ENCODE measurements around the gene RHCE.
"Not testable (repeated sequence)": the region's sequence is repeated elsewhere in the genome, so short reads cannot be mapped to it uniquely, and the experiment has no call there.

Gene RHCE

DNA sequence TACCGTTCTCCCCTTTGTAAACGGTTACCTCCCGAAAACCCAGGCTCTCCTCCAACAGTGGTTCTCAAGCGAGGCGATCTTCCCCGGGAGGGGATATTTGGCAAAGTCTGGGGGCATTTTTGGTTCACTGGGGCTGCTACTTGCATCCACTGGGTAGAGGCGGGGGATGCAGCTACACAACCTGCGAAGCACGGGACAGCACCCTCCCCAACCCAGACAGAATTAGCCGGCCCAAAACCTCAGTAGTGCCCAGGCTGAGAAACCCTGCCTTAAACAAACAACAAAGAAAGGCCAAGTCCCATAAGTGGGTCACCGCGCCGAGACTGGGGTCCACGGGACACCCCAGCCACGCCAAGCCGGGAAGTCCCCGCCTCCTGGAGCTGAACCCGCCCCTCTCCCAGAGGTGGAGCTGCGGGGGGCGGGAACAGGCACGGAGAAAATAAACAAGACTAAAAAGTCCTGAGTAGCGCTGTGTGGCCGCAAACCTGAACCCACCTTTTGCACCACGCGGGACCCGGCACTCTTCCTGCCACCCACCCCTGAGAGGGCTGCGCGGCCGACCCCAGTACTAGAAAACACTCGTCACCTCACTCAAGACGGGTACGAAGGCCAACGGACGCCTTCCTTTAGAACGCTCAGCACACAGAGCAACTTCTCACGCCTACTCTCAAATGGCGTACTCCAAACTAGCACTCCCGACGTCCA lies 83.0 kb downstream of the RHCE start:
- peak; percentile 66 for TF ChIP-seq POLR2A (IDR thresholded peaks at IDR 0.05; ENCODE audit: low read depth, low read length)
- not testable (repeated sequence) for DNase-seq (ENCODE audit: insufficient read length); FAIRE-seq

DNA sequence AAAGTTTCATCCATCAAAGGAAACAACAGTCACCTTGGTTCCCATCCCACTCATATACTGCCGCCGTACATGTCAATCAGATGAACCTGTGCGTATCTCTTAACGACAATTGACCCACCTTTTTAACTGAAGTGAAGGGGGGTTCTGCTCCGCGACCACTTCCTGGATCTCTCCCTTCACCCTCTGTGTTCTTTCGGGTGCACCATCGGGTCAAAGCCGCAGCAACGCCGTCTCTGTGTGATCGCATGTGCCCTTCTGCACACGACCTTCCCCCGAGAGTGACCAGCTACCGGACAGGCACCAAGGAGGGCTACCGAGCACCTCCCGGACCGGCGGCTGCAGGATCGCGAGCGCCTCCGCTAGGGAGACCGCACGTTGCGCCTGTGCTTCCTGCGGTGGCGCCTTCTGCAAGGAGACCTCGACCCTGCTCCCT lies 83.7 kb downstream of the RHCE start:
- DNase-seq (ENCODE audit: insufficient read length); FAIRE-seq: not testable (repeated sequence)

DNA sequence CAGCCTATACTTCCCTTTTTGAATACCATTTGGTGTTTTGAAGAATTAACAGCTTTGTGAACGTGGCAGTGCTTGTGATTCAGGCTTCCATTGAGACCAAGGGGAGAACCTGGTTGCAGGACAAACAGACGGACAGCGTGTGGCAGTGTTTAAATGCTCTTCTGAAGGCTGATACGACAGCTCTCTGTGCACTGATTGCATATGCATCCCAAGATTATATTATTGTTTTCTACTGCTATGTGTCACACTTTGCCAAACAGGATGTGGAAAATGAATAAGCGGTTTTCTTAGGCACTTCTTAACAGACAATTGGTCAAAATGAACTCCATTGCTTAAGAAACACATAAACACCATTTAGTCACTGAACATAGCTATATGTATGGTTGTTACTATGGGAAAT lies 90.7 kb downstream of the RHCE start:
- not testable (repeated sequence) for DNase-seq (ENCODE audit: insufficient read length); FAIRE-seq

DNA sequence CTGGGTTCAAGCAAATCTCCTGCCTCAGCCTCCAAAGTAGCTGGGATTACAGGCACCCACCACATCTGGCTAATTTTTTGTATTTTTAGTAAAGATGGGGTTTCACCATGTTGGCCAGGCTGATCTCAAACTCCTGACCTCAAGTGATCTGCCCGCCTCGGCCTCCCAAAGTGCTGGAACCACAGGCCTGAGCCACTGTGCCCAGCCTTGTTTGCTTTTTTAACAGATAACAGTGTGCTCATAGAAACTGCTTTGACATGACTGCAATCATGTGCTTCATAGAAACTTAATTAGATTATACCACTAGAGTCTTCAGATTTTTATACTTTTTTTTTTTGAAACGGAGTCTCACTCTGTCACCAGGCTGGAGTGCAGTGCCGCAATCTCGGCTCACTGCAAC lies 91.3 kb downstream of the RHCE start:
- DNase-seq (ENCODE audit: insufficient read length); FAIRE-seq: not testable (repeated sequence)

DNA sequence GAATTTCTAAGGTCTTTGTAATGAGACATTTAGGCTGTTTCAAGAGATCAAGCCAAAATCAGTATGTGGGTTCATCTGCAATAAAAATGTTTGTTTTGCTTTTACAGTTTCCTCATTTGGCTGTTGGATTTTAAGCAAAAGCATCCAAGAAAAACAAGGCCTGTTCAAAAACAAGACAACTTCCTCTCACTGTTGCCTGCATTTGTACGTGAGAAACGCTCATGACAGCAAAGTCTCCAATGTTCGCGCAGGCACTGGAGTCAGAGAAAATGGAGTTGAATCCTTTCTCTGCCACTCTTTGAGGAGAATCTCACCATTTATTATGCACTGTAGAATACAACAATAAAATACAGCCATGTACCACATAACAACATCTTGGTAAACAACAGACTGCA lies 91.8 kb downstream of the RHCE start:
- FAIRE-seq; DNase-seq (ENCODE audit: insufficient read length): not testable (repeated sequence)

DNA sequence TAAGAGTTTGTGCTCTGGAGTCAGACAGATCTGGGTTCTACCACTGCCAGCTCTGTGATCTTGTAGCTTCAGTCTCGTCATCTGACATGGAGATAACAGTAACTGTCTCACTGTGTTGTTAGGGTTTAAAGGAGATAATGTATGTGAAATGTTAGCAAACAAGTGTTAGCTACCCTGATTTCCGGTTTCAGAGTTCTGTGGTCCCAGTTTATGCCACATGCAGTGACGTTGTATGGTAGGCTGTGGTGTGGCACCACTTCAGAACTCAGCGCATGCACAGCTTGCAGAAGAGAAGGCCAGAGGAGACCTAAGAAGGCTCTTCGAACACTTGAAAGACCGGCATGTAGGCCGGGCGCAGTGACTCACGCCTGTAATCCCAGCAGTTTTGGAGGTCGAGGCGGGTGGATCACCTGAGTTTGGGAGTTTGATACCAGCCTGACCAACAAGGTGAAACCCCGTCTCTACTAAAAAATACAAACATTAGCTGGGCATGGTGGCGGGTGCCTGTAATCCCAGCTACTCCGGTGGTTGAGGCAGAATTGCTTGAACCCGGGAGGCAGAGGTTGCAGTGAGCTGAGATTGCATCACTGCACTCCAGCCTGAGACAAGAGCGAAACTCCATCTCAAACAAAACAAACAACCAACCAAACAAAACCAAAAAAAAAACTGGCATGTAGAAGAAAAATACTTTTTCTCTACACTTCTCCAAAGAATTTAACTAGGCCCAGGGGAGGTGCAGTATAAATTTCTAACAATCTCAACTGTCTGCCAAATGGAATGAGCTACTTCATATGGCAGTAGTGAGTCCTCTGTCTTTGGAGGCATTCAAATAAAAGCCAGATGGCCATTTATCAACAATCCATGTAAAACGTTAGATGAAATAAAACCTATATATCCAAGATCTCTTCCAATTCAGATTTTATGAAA lies 92.5 kb downstream of the RHCE start:
- FAIRE-seq; DNase-seq (ENCODE audit: insufficient read length): not testable (repeated sequence)

DNA sequence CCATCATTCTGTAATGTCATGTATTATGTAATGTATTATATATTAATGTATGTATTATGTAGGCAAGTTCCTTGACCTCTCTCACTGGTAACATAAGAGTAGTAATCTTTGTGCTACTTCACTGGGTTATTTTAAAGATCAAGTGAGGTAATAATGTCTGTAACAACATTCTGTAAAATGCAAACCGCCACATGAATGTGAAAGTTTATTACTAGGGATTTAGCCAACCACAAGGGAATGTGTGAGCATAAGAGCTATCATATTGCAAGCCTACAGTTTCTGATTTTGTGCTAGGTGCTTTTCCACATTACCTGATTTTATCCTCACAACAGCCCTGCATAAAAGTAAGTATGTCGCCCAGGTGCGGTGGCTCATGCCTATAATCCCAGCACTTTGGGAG lies 96.2 kb downstream of the RHCE start:
- not testable (repeated sequence) for DNase-seq (ENCODE audit: insufficient read length); FAIRE-seq

DNA sequence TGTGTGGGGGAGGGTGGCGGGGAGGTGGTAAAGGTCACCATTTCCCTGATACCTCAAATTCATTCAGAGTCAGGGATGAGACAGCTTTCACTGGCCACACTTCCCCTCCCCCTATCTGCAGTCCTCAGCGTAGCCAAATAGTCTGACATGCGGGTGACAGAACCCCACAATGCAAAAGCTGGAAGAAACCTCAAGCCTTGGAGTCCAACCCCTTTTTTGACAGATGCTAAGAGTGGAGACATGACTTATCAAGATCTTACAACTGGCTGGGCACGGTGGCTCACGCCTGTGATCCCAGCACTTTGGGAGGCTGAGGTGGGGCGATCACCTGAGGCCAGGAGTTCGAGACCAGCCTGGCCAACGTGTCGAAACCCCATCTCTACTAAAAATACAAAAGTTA lies 98.5 kb downstream of the RHCE start:
- not testable (repeated sequence) for FAIRE-seq; DNase-seq (ENCODE audit: insufficient read length)

DNA sequence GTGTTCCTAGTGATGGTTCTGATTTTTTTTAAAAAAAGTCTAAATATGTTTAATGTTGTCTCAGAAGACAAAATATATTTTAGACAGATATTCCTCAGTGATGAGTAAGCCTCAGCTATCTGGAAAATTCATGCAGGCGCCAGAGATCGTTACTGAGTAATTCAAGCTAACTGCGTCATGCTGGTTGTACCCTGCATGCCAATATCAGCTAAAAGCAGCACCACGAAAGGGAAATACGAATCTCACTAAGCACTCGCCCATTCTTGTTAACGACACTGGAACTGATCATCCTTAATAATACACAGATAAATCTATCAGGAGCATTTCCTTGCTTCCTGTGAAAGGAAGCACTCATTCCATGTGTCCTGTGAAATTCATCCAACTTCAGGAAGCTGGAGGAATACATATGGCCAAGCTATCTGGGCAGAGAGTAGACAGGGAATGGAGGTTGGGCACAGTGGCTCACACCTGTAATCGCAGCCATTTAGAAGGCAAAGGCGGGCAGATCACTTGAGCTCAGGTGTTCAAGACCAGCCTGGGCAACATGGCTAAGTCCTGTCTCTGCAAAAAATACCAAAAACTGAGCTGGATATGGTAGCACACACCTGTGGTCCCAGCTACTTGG lies 100.2 kb downstream of the RHCE start:
- not testable (repeated sequence) for DNase-seq (ENCODE audit: insufficient read length); FAIRE-seq

DNA sequence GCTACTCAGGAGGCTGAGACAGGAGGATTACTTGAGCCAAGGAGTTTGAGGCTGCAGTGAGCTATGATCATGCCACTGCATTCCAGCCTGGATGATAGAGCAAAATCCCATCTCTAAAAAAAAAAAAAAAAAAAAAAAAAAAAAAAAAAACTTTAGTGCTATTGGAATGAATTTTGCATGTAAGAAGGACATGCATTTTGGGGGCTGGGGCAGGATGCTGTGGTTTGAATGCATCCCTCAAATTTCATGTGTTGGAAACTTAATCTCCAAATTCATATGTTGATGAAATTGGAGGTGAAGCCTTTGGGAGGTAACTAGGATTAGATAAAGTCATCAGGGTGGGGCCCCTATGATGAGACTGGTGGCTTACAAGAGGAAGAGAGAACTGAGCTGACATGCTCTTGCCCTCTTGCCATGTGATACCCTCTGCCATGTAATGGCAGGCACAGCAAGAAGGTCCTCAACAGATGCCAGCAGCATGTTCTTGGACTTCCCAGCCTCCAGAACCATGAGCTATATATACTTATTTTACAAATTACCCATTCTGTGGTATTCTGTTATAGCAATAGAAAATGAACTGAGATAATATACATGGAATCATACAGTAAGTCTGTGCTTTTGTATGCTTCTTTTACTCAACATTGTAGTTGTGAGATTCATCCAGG lies 107.7 kb downstream of the RHCE start:
- not testable (repeated sequence) for DNase-seq (ENCODE audit: insufficient read length); FAIRE-seq

Measured in GM12892 (cell line).